AG08396 (cell line): ENCODE data around the gene HADHA.

Experiments
- DNase-seq: peaks from one replicate; pipeline ENCODE4 v3.0.0; 2012; ENCODE audit warnings: low spot score, mixed read lengths

HADHA gene

GRCh38 chr2:26245231-26245732 is 850 bp upstream of the HADHA start:
- DNase-seq = peak; percentile 13

GRCh38 chr2:26243470-26244308 is 743 bp downstream of the HADHA start:
- peak; percentile 6 for DNase-seq

GRCh38 chr2:26241928-26242436 is 2.5 kb downstream of the HADHA start:
- DNase-seq = no peak

GRCh38 chr2:26238311-26238958 is 6.0 kb downstream of the HADHA start:
- no peak for DNase-seq

- DNase-seq = no peak
These were observed 6.6 kb downstream of the HADHA start for GRCh38 chr2:26237868-26238267.

- no peak for DNase-seq
These were observed 9.3 kb downstream of the HADHA start for GRCh38 chr2:26235089-26235488.

- no peak for DNase-seq
These were observed 13.6 kb downstream of the HADHA start for GRCh38 chr2:26230806-26231205.

GRCh38 chr2:26229595-26229994 is 14.8 kb downstream of the HADHA start:
- DNase-seq = no peak

GRCh38 chr2:26224095-26224494 is 20.3 kb downstream of the HADHA start:
- no peak for DNase-seq

GRCh38 chr2:26223018-26223417 is 21.4 kb downstream of the HADHA start:
- DNase-seq = no peak

- DNase-seq = no peak
These were observed 26.7 kb downstream of the HADHA start for GRCh38 chr2:26217720-26218119.

- DNase-seq = no peak
These were observed 27.8 kb downstream of the HADHA start for GRCh38 chr2:26216587-26216986.

GRCh38 chr2:26215833-26216232 is 28.6 kb downstream of the HADHA start:
- DNase-seq = no peak

- no peak for DNase-seq
These were observed 29.7 kb downstream of the HADHA start for GRCh38 chr2:26214759-26215158.

GRCh38 chr2:26212011-26212410 is 32.4 kb downstream of the HADHA start:
- DNase-seq = no peak

- no peak for DNase-seq
These were observed 40.5 kb downstream of the HADHA start for GRCh38 chr2:26203906-26204305.

- DNase-seq = no peak
These were observed 41.4 kb downstream of the HADHA start for GRCh38 chr2:26202981-26203490.

- DNase-seq = no peak
These were observed 46.9 kb downstream of the HADHA start for GRCh38 chr2:26197516-26197915.

- DNase-seq = no peak
These were observed 47.6 kb downstream of the HADHA start for GRCh38 chr2:26196683-26197418.

GRCh38 chr2:26195040-26195984 is 49.1 kb downstream of the HADHA start:
- DNase-seq = no peak
